Body of pancreas (tissue), 4 donors: ENCODE measurements around the gene COL3A1.

Experiments used
- CTCF ChIP-seq, 7 experiments: fragments of 450-650 bp in 4 of 7; fragments of 200-600 bp in 3 of 7; sonication (generic) in 3 of 7; IDR thresholded peaks; one replicate each; pipeline ENCODE4 v1.5.1; 2016 to 2019; ENCODE audit warnings: antibody characterized with exemption in 7 of 7
- POLR2A ChIP-seq, 3 donors: fragments of 450-650 bp; IDR thresholded peaks; one replicate each; pipeline ENCODE4 v1.6.1; 2016; ENCODE audit warnings: antibody characterized with exemption in 3 of 3, mild to moderate bottlenecking in 2 of 3

GRCh38 chr2:188928643-188929042 lies 45.5 kb upstream of the COL3A1 start:
- TF ChIP-seq CTCF (IDR thresholded peaks at IDR 0.05) (no peak), POLR2A (IDR thresholded peaks at IDR 0.05) (no peak)
